Head of caudate nucleus (tissue), 42 donors: ENCODE data around the gene NBEA.
A peak's percentile ranks its signal among the peaks of the same experiment; 100 is the strongest.

Experiments used
- DNase-seq, 42 donors: peaks; one replicate each; pipeline versions ENCODE4 v3.0.0 to v3.0.0-alpha.2; 2020 to 2021; ENCODE audit warnings: mixed read lengths in 7 of 42
- intact Hi-C: fragments of 100-400 bp; cut with DNase I; formaldehyde crosslinking; loops from one replicate; pipeline ENCODE4 v1.15.0; 2022

Gene NBEA

DNA sequence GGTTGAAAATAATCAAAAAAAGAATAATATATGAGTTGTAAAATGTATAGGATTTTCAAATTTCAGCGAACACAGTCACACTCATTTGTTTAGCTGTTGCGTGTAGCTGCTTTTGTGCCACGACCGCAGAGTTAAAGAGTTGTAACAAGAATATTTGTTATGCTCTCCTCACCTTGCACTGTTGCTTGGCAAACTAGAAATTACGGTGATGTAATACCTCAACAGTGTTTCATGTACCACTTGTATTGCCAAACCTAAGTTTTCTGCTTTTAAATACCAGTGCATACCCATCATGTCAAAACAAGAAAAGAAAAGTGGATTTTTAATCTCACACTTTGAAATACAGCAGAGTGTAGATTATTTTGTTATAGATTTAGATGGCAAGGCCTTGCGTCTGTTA lies 201.1 kb downstream of the NBEA start:
- DNase-seq = no peak
- intact Hi-C loops = loop anchor here (10.0 kb wide), 1 partner anchor 198 kb away; the partner anchor contains the start of gene NBEA

DNA sequence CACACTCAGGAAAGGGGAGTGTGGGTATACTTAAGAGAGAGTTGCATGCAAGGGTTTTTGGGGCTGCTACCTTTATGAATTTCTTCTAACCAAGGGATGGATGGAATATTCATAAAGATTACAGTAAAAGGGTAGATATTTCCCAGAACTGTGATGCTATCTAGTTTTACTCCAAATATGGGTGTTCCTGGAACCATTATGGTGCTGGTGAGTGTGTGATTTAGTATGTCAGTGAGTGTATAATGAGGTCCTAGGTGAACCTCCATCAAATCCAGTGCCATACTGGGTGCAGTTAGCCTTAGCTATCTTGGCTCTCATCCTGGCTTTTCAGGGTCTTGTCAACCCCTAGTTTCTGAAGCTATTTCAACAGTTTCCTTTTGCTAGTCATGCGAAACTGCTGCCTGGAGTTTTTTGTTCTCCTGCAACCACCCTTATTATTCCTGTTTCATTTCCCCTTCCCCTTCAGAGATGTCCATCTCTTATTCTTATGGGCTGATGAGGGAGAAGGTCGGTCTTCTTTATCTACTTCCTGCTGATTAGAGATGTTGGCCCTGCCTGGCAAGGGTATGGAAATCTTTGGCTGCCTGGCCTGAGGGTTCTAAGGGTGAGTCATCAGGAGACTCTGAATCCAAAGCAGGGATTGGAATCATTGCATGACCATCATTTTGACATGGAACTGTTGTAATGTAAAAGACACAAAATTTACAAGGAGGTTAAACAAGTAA lies 202.3 kb downstream of the NBEA start:
- intact Hi-C loops = loop anchor here (10.0 kb wide), 1 partner anchor 200 kb away; the partner anchor contains the start of gene NBEA
- no peak for DNase-seq

- no peak for DNase-seq
- intact Hi-C loops = loop anchor here (10.0 kb wide), 1 partner anchor 202 kb away; the partner anchor contains the start of gene NBEA
Observed at GRCh38 chr13:35146686-35147085, 204.6 kb downstream of the NBEA start.

- intact Hi-C loops = no loop called here
- DNase-seq = peak in 20 of 42 donors; percentile 15 to 77 (median 48)
Observed at GRCh38 chr13:35157143-35157755, 215.2 kb downstream of the NBEA start.

DNA sequence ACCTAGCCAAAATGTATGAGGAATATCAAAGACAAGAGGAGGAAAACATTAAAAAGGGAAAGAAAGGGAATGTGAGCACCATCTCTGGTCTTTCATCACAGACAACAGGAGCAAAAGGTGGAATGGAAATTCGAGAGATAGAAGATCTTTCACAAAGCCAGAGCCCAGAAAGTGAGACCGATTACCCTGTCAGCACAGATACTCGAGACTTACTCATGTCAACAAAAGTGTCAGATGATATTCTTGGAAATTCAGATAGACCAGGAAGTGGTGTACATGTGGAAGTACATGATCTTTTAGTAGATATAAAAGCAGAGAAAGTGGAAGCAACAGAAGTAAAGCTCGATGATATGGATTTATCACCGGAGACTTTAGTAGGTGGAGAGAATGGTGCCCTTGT lies 217.0 kb downstream of the NBEA start:
- DNase-seq = no peak
- intact Hi-C loops = no loop called here

GRCh38 chr13:35160896-35161295 lies 218.8 kb downstream of the NBEA start:
- intact Hi-C loops = no loop called here
- no peak for DNase-seq

- no peak for DNase-seq
- intact Hi-C loops = no loop called here
Observed at GRCh38 chr13:35162420-35162819, 220.3 kb downstream of the NBEA start.

DNA sequence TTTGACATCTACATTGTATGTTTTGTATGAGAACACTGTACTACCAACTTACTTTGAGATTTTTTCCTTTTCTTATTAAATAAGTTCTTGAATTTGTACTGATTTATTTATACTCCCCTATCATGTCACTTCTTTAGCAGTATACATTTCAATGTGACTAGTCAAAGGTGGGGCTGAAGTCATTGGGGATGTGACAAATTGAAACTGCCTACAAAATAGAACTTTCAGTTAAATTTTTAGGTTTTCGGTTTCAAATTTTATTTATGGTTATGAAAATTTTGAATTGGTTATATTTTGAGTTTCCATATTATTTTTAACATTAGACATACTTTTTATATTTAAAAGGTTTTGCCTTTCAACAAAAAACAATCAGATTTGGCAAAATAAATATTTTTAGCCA lies 221.6 kb downstream of the NBEA start:
- intact Hi-C loops = no loop called here
- DNase-seq = no peak

DNA sequence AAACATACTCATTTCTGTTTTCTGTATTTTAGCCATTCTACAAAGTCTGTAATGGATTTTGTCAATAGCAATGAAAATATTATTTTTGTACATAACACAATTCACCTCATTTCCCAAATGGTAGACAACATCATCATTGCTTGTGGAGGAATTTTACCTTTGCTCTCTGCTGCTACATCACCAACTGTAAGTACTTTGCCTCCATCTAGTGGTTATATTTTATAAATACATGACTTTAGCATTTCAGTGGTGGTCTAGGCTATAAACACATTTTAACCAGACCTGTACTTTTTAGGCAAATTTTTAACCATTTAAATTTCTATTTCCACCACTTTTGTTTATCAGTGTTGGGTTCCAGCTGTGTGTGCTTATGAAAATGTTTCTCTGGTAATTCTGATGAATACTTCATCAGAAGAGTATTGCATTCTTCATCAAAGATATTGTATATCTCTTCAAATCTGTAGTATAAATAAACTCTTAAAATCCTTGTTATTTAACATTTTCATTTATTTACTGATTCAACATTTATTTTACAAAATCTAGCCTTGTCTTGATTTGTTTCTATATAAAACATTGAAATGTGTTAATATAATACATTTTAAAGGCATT lies 222.4 kb downstream of the NBEA start:
- intact Hi-C loops = no loop called here
- no peak for DNase-seq

DNA sequence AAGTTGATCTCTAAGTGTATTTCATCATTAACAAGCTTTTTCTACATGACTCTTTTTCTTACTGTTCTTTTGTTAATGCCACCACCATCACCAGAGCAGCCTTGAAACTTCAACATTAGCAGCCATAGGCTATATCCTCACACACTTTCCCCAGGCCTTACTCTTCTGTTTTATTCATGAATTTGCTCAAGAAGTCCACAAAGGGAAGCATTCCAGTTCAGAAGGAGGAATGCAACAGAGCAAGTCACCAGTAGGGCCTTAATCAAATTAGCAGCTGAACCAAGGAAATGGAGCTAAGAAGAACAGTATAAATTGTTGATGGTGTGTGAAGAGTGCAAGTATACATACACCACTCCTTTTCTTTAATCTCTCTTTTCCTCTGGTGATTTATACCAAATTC lies 223.1 kb downstream of the NBEA start:
- DNase-seq = no peak
- intact Hi-C loops = no loop called here

DNA sequence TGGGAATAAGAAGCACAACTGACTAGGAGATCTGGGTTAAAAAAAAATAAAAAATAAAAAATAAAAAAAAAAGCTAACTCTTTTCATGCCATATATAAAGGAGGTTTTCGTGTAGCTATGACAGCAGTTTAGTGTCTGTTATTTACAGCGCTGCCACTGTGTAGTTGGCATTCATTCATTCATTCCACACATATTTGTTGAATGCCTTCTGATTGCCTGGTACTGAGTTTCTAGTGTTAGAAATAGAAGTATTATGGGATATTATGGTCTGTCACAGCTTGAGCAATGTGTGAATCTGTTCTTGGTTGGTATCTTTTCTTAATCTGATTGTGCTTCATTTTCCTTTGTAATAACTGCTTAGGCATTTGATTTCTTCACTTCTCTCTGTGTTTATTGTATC lies 237.4 kb downstream of the NBEA start:
- no peak for DNase-seq
- intact Hi-C loops = no loop called here

GRCh38 chr13:35179920-35180663 lies 238.0 kb downstream of the NBEA start:
- intact Hi-C loops = no loop called here
- no peak for DNase-seq

- intact Hi-C loops = no loop called here
- no peak for DNase-seq
Observed at GRCh38 chr13:35190241-35190640, 248.2 kb downstream of the NBEA start.

DNA sequence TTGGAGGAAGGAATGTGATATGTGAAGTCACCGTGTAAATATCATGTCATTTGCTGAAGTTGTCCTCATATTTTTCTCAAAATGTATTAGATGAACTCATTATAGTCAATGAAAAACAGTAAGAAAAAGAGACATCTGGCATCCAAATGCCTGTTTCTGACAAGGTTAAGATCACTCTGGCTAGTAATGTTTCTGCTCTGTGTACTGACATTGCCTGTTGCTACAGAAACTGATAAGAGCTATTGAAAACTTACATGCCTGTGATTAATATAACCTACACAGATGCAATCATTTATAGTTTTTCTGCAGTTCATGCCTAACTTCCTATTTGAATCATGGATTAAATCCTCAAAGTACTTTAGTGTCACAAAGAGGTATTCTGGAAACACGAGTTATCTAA lies 249.8 kb downstream of the NBEA start:
- no peak for DNase-seq

DNA sequence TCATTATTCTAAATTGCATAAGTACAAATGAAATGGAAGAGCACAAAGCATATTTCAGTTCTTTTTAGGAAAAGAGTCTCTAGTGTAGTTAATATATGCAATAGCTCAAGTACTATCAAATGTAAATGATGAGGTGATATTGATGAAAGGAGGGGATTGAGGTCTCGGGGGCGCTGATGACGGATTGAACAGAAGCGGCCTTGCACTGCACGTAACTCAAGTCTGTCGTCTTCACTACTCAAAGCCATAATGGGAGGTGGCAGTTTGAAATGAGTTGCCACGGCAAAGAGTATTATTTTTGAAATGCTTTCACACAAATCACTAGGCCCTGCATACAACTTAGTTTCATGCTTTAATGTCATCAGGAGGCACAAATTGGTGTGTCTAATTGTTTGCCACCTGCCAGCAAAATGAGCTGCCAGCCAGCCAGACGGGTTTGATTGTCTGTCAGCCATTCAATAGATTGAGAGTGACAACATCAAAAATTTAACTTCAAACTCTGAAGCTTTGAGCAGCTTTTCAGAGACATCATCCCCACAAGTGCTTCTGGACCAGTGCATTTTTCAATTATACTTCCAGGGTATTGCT lies 256.6 kb downstream of the NBEA start:
- DNase-seq = peak in 7 of 42 donors; percentile 2 to 37 (median 10)
- intact Hi-C loops = no loop called here

More for the DNA sequence above, 249.8 kb downstream of the NBEA start:
- intact Hi-C loops = no loop called here

DNA sequence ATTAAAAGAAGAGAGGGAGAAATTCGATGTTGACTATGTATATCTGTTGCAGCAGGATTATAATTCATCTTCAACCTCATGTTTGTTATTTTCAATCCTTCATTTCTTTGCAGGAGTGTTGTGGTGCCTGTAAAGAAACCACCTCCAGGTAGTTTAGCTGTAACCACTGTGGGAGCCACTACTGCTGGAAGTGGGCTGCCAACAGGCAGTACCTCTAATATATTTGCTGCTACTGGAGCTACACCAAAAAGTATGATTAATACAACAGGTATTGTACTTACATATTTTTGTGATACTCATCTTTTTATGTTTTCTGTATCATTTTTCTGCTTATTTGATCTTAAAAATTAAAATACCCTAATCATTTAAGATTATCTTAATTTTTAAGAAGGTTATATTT lies 266.5 kb downstream of the NBEA start:
- intact Hi-C loops = no loop called here

DNA sequence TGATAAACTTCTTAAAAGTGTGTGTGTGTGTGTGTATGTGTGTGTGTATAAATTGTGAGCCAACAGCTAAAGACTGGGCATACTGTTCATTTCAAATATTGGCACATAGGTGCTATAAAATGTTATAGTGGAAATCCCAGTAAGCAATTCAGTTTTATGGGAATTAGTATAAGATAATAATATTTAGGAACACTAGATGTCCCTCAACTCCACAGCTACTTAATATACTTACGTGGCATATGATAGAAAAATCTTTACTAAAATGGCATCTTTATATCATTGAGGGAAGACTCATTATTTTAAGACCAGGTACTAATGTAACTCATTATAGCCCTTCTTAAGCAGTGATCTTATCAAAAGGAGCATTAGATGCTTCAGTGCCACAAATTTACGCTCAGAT lies 268.2 kb downstream of the NBEA start:
- no peak for DNase-seq

More for the DNA sequence above, 266.5 kb downstream of the NBEA start:
- no peak for DNase-seq

GRCh38 chr13:35211949-35212348 lies 269.9 kb downstream of the NBEA start:
- no peak for DNase-seq
- intact Hi-C loops = no loop called here

More for the DNA sequence above, 268.2 kb downstream of the NBEA start:
- intact Hi-C loops = no loop called here

DNA sequence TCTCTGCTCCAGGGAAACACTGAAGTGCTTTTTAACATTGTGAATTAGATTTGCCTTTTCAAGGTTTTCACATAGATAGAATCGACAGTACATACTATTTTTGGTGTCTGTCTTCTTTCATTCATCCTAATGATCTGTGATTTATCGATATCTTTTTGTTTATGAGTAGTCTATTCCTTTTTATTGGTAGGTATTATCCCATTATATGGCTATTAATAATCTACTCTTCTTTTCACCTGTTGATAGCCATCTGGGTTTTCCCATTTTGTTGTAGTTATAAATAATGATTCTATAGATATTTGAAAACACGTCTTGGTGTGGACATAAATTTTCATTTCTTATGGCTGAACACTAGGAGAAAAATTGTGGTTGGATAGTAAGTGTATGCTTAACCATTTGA lies 271.8 kb downstream of the NBEA start:
- intact Hi-C loops = no loop called here
- no peak for DNase-seq
